T-helper 1 cell treated with Interleukin-12 subunit alpha and Interleukin-12 subunit beta and Interleukin-4 antibody, amounts not matched to agents 30 ng/mL and 1 ng/mL, for 36 hours (primary cell): Measurements from ENCODE around the gene YARS2. TPM values are rescaled to one million over a fixed set of nuclear protein-coding genes. Genes with fewer than 3 reads are reported as not detected.

Source experiments
- total RNA-seq: library from RNA; stranded (reverse); gene quantifications from 2 replicates; pipeline ENCODE4 v1.2.3, GENCODE V29; 2022

The YARS2 gene
- total RNA-seq, 1 donor from 2014 or later = 20.5 TPM

Other genes with a start within 250 kb of the YARS2 start
- 69.1 and 79.4 TPM in 2 replicates for gene DNM1L, start 76.6 kb downstream of the YARS2 start, total RNA-seq
- gene PKP2, start 140.9 kb upstream of the YARS2 start, total RNA-seq = not detected in 2 replicates